GM23338 (cell line): ENCODE results near the gene SLC2A13.

Experiments
- CTCF ChIP-seq, 2 experiments: fragments of 200-600 bp in 1 of 2; sonication (generic) in 1 of 2; conservative IDR thresholded peaks; 2 replicates each; pipeline versions ENCODE4 v1.5.1 to v1.6.1; 2016 to 2017; ENCODE audit warnings: antibody characterized with exemption in 2 of 2, low read depth in 2 of 2, mild to moderate bottlenecking in 2 of 2, moderate library complexity in 1 of 2
- EZH2 ChIP-seq: fragments of 200-600 bp; sonication (generic); IDR thresholded peaks from one replicate; pipeline ENCODE4 v1.8.0; 2017; ENCODE audit warnings: antibody characterized with exemption, mild to moderate bottlenecking, low read depth; ENCODE audit not compliant: unreplicated experiment
- EZH2phosphoT487 ChIP-seq: fragments of 200-600 bp; sonication (generic); IDR thresholded peaks from one replicate; pipeline ENCODE4 v1.8.1; 2018; ENCODE audit warnings: antibody characterized with exemption; ENCODE audit not compliant: unreplicated experiment
- JUNB ChIP-seq: IDR thresholded peaks from one replicate; pipeline ENCODE4 v1.6.1; 2016; ENCODE audit warnings: antibody characterized with exemption; ENCODE audit not compliant: unreplicated experiment
- POLR2AphosphoS5 ChIP-seq: IDR thresholded peaks from 2 replicates; pipeline ENCODE4 v1.6.1; 2016; ENCODE audit warnings: antibody characterized with exemption, low read depth
- STAT1 ChIP-seq: IDR thresholded peaks from one replicate; pipeline ENCODE4 v1.6.1; 2016; ENCODE audit warnings: antibody characterized with exemption; ENCODE audit not compliant: unreplicated experiment
- TF ChIP-seq, protein P1 (sequence below): IDR thresholded peaks from 2 replicates; pipeline ENCODE4 v1.6.1; 2016; ENCODE audit warnings: antibody characterized with exemption

DNA sequence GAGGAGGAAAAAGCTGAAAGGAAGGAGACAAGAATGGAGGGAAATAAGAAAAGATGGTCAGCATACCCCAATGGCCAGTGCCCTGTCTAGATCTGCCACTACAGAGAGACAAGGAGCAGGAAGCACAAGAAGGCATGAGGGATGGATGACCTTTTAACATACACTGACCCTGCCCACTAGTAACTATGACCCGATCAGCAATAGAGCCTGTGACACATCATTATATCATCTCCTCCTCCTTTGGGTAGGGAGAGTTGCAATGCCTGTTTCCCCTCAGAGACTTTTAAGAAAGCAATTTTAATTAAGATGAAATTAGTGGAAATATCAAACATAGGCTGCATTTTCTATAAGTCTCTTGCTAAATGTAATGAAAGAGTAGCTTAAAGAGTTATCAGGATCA, 4.7 kb upstream of the SLC2A13 start:
- TF ChIP-seq CTCF (conservative IDR thresholded peaks at IDR 0.05; ENCODE audit: low read depth in 2 of 2) (no peak), POLR2AphosphoS5 (no peak), EZH2 (no peak), EZH2phosphoT487 (no peak), JUNB (no peak), STAT1 (no peak)
- TF ChIP-seq, protein P1, sequence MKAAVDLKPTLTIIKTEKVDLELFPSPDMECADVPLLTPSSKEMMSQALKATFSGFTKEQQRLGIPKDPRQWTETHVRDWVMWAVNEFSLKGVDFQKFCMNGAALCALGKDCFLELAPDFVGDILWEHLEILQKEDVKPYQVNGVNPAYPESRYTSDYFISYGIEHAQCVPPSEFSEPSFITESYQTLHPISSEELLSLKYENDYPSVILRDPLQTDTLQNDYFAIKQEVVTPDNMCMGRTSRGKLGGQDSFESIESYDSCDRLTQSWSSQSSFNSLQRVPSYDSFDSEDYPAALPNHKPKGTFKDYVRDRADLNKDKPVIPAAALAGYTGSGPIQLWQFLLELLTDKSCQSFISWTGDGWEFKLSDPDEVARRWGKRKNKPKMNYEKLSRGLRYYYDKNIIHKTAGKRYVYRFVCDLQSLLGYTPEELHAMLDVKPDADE = no peak
